Colonic mucosa (tissue), 4 donors: ENCODE results near the gene BCL2L11. TPM values are rescaled to one million over a fixed set of nuclear protein-coding genes. Genes with fewer than 3 reads are reported as not detected.

Experiments used
- DNase-seq: peaks from one replicate; pipeline ENCODE4 v3.0.0-alpha.2; 2020
- H3K27ac ChIP-seq: fragments of 200-600 bp; one replicate; pipeline ENCODE4 v1.8.0; 2021
- H3K27me3 ChIP-seq: fragments of 200-600 bp; one replicate; pipeline ENCODE4 v1.8.0; 2021
- H3K36me3 ChIP-seq: fragments of 200-600 bp; one replicate; pipeline ENCODE4 v1.8.0; 2021
- H3K4me1 ChIP-seq: fragments of 200-600 bp; one replicate; pipeline ENCODE4 v1.8.0; 2021; ENCODE audit warnings: mild to moderate bottlenecking
- H3K4me3 ChIP-seq: fragments of 200-600 bp; one replicate; pipeline ENCODE4 v1.8.0; 2021
- H3K9ac ChIP-seq, 2 donors: one replicate each; pipeline ENCODE4 v1.7.0; 2013; ENCODE audit warnings: control low read depth in 2 of 2, low read depth in 2 of 2, low read length in 2 of 2
- H3K9me3 ChIP-seq: fragments of 200-600 bp; one replicate; pipeline ENCODE4 v1.8.0; 2021
- CTCF ChIP-seq: fragments of 200-600 bp; IDR thresholded peaks from one replicate; pipeline ENCODE4 v1.8.0; 2022; ENCODE audit warnings: antibody characterized with exemption, mild to moderate bottlenecking
- intact Hi-C: fragments of 100-400 bp; cut with DNase I; formaldehyde crosslinking; loops from one replicate; pipeline ENCODE4 v1.14.1; 2022
- total RNA-seq, 2 donors: library from RNA; stranded (reverse); fragmentation: NEBNext Ultra II Directional in 1 of 2; extraction: Animal tissue kit (Norgen Biotek cat#: 25700) in 1 of 2; gene quantifications; one replicate each; pipeline ENCODE4 v1.2.1, GENCODE V29; 2021
- donor health status: healthy.
- donor health status: DM: no; HTN: no; CAD: no.
- donor health status: DM: no; HTN: no; CAD: no.

The BCL2L11 gene
- total RNA-seq, 2 donors from 2014 or later = 21.3 to 31.7 TPM

- Histone ChIP-seq H3K4me3 (no peak overlapping the region), H3K4me1 (no peaks in the 10 kb centered on the region), H3K9me3 (no peaks in the 10 kb centered on the region), H3K27ac (no peak overlapping the region), H3K27me3 (no peaks in the 10 kb centered on the region), H3K9ac (no peak overlapping the region), H3K36me3 (no peaks in the 10 kb centered on the region)
- DNase-seq = no peak
- TF ChIP-seq CTCF = no peak
- intact Hi-C loops = no loop called here
Measured at GRCh38 chr2:111094691-111095090, 26.0 kb upstream of the BCL2L11 start.

GRCh38 chr2:111095434-111095833, 25.3 kb upstream of the BCL2L11 start:
- Histone ChIP-seq H3K9me3 (no peaks in the 10 kb centered on the region), H3K27me3 (no peaks in the 10 kb centered on the region), H3K27ac (no peak overlapping the region), H3K9ac (no peak overlapping the region), H3K36me3 (no peaks in the 10 kb centered on the region), H3K4me1 (no peaks in the 10 kb centered on the region), H3K4me3 (no peak overlapping the region)
- no peak for DNase-seq
- TF ChIP-seq CTCF = no peak
- intact Hi-C loops = no loop called here

GRCh38 chr2:111099402-111099801, 21.3 kb upstream of the BCL2L11 start:
- Histone ChIP-seq H3K36me3 (no peaks in the 10 kb centered on the region), H3K4me1 (no peaks in the 10 kb centered on the region), H3K27me3 (no peaks in the 10 kb centered on the region), H3K4me3 (no peak overlapping the region), H3K9me3 (no peaks in the 10 kb centered on the region), H3K9ac (no peak overlapping the region), H3K27ac (no peak overlapping the region)
- no peak for TF ChIP-seq CTCF
- intact Hi-C loops = no loop called here
- DNase-seq = no peak

- no peak overlapping the region for H3K4me3 ChIP-seq
- no peaks in the 10 kb centered on the region for H3K27me3 ChIP-seq
- no peak for TF ChIP-seq CTCF
- H3K36me3 ChIP-seq = no peaks in the 10 kb centered on the region
- no peak overlapping the region for H3K27ac ChIP-seq
- no peaks in the 10 kb centered on the region for H3K4me1 ChIP-seq
- H3K9me3 ChIP-seq = no peaks in the 10 kb centered on the region
- no peak for DNase-seq
- intact Hi-C loops = no loop called here
- H3K9ac ChIP-seq = no peak overlapping the region
Measured at GRCh38 chr2:111100087-111100764, 20.5 kb upstream of the BCL2L11 start.

- no peak for TF ChIP-seq CTCF
- Histone ChIP-seq H3K27ac (no peak overlapping the region), H3K4me3 (no peak overlapping the region), H3K9me3 (no peaks in the 10 kb centered on the region), H3K27me3 (no peaks in the 10 kb centered on the region), H3K36me3 (no peaks in the 10 kb centered on the region), H3K4me1 (no peaks in the 10 kb centered on the region), H3K9ac (no peak overlapping the region)
- no peak for DNase-seq
- intact Hi-C loops = no loop called here
Measured at GRCh38 chr2:111100765-111101162, 19.9 kb upstream of the BCL2L11 start.
